Hematopoietic multipotent progenitor cell treated with erythropoietin and hydrocortisone succinate and interleukin-3 and kit ligand, for 4 days (in vitro differentiated cells): Measurements from ENCODE around the gene MLLT11.
"Not testable (repeated sequence)": the region's sequence is repeated elsewhere in the genome, so short reads cannot be mapped to it uniquely, and the experiment has no call there.

Experiments used
- DNase-seq: peaks from one replicate; pipeline ENCODE4 v3.0.0-alpha.2; 2015

Gene MLLT11

DNA sequence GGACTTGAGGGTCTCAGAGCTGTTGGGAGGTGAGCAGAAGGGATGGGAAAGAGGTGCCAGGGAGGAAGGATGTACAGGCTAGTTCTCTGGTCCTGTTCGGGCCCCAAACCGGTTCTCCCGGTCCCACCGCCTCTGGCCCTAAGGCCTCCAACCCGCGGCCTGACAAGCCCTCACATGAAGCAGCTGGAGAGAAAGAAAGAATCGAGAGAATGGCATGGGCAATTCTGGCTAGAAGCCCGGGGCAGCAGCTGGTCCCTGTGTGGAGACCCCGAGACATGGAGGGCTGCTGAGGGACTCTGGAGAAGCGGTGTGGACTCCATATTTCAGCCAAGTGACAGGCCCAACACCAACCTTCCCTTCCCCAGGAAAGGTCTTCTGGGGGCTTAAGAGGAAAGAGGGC lies 1.5 kb upstream of the MLLT11 start:
- peak; percentile 39 for DNase-seq

DNA sequence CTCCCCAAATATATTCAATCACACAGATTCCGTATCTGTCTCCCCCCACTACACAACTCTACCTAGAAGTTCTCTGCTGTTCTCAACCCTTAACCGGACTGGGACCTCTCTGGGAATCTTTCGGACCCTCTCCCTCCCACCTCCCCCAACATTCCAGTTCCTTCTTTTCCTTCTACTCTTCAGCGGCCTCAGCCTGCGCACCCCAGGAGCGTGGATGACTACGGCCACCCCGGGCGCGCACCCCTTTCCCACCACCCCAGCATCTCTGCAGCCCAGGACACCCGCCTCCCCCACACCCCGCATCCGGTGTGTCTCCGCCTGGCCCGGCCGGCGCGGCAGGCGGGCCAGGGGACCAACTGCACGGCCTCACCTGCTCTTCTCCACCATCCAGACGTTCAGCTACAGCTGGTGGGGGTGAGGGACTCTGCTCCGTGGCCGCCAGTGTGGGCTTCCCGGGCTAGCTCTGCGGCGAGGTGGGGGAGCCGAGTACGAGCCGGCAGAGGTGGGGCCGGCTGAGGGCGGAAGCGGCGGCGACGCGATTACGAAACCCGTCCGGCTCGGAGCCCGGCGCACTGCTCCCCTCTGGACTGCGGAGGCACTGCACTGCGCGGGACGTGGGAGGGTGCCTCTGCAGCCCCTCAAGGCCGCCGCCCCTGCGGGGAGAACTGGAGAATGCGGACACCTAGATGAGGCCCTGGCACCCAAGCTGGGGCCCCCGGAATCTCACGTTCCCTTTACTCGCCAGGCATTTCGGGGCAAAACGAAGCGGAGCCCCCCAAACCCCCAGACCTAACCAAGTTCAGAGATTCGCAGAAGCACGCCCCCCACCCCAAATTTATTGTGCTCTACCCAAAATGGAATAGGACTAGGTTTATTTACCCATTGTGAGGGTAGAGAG lies 839 bp upstream of the MLLT11 start, which contains the start of gene CDC42SE1:
Gene CDC42SE1 (minus strand): TSS at position 514 of the 898 bp plus-strand sequence. CDS start 3,892 bp downstream, outside the sequence.
- peak; percentile 96 for DNase-seq

DNA sequence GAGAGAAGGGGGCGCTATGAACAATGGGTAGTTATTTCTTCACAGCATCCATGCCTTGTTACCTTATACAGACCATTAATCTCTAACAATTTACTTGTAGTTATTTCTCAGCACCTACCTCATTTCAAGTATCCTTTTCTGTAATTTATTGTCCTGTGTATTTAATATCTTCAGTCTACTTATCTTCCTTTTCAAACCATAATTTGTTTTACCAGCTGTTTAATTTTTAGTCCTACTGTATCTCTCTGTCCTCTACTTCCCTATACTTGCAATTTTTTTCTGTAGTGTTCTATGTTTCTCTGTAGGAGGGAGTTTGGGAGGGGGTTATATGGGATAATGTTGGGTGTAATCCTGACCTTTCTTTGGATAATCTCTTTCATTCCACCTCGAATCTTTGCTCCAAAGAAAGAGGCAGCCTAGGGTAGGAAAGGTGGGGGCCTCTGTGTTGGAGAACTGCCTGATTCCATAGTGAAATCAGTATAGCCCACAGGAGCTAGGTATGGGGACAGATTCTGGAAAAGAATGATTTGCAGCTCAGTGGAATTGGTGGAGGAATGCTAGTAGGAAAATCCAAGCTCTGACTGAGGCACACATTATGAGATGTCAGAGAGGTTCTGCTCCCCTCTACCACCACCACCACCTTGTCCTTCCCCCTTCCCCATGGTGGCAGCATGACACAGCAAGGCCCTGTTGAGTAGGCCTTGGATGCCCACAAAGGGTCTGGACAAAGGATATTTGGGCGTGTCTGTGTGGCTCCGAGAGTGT lies 642 bp downstream of the MLLT11 start:
- peak; percentile 40 for DNase-seq

GRCh38 chr1:151061704-151062103 lies 1.5 kb downstream of the MLLT11 start:
- DNase-seq, result no peak

GRCh38 chr1:151062741-151063371 lies 2.7 kb downstream of the MLLT11 start:
- no peak for DNase-seq

DNA sequence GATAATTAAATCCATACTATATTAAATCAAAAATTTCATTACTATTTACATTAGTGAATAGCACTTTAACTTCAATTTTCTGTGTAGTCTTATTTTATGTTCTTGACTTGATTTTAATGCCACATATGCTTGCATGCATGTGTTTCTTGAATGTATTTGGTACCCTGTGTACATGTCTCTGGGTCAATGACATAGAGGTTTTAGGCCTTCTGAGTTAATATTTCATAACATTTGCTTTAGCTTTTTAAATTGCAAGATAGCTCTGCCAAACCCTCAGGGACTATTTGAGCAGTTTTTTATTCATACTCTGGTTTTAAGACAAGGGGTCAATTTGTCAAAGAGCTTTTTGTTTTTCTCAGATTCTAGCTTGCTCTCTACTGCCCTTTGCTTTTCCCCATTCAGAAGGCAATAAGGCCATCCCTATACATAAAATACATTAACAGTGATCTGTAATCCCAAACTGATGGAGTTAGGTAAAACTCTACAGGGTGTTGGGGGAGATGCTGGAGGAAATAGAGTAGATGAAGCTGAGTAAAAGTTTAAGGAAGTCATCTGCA lies 5.0 kb downstream of the MLLT11 start:
- DNase-seq, result no peak

- no peak for DNase-seq
These were observed 7.0 kb downstream of the MLLT11 start for GRCh38 chr1:151067185-151067584.

DNA sequence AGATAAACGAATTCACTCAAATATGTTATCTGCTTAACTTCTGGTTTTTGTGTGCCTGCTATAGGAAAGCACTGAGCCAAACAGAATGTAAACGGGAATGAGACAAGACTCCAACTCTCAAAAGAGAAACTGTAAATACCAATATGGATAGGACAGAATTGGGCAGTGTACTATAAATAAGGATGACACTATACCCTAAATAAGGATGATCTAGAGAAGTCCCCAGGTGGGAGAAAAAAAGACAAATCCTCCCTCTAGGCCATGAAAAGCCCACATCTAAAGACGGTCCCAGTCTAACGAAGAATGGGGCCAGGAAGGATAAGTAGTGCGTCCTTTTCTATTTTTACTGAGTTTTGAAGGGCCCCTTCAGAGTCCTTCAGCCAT lies 8.9 kb downstream of the MLLT11 start:
- DNase-seq, result no peak

DNA sequence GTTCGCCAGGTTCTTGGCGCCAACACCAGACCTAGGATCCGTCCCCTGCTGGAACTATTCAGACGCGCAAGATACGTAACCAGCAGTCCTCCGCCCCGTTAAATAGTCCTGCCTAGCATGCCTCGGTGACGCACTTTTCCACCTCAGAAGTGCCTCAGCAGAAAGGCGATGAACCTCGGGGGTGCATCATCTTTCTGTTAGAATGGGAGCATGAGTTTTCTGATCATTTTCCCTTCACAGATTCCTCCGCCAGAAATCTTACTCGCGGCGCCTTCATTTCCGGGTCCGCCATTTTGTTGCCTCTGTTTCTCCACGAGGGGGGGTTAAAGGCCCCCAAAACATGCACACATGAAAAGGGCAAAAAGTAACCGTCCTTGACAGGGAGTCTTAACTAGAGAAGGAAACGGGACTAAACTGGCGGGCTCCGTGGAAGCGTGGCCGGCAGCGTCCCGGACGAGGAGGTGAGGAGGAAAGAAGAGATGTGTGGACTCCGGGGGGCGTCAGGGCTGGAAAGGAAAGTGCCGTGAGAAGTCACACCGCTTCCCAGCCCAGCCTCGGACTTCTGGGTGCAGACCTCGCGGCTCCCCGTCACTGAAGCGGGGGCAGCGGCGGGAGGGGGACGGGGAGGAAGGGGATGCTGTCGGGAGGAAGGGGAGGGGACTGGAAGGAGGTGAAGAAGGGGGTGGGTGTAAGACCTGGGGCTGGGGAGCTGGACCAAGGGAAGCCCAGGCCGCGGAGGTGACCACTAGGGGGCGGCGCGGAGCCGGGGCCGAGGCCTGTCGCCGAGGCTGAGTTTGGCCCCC lies 10.5 kb downstream of the MLLT11 start, which contains the start of gene GABPB2:
Gene GABPB2 (plus strand): TSS at position 288 of the 803 bp plus-strand sequence. CDS start 17,429 bp downstream, outside the sequence.
- peak; percentile 97 for DNase-seq

GRCh38 chr1:151072224-151072623 lies 12.0 kb downstream of the MLLT11 start:
- DNase-seq, result no peak

GRCh38 chr1:151085953-151086559 lies 25.9 kb downstream of the MLLT11 start:
- no peak for DNase-seq

GRCh38 chr1:151097426-151097825 lies 37.2 kb downstream of the MLLT11 start:
- not testable (repeated sequence) for DNase-seq

GRCh38 chr1:151098126-151098525 lies 37.9 kb downstream of the MLLT11 start:
- no peak for DNase-seq

- DNase-seq, result no peak
These were observed 44.4 kb downstream of the MLLT11 start for GRCh38 chr1:151104630-151105029.

DNA sequence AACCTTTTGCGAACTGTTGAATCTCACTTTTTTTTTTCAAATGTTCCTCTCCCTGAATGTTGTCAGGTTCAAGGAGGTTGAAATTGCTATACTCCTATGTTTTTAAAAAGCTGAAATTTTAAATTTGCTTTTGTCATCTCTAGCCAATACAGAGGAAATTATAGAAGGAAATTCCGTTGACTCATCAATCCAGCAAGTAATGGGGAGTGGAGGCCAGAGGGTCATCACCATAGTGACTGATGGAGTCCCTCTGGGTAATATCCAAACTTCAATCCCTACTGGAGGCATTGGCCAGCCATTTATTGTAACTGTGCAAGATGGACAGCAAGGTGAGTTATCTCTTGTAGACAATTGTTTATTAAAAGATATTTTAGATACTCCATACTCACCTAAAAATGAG lies 46.7 kb downstream of the MLLT11 start:
- DNase-seq, result no peak

- DNase-seq, result no peak
These were observed 48.1 kb downstream of the MLLT11 start for GRCh38 chr1:151108331-151108730.

DNA sequence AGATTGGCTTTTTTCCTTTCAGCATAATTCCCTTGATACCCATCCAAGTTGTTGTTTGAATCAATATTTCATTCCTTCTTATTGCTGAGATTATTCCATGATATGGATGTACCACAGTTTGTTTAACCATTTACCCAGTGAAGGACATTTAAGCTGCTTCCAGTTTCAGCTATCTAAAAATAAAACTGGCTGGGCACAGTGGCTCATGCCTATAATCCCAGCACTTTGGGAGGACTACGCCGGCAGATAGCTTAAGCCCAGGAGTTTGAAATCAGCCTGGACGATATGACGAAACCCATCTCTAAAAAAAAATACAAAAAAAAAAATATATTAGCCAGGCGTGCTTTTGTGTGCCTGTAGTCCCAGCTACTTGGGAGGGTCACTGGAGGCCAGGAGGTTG lies 53.7 kb downstream of the MLLT11 start:
- DNase-seq, result no peak
